CD4-positive, alpha-beta T cell (primary cell): ENCODE data around the gene MRPL55. TPM values are rescaled to one million over a fixed set of nuclear protein-coding genes. Genes with fewer than 3 reads are reported as not detected.

Source experiments
- ATAC-seq: fragments of 200-7000 bp; cut with Tn5 transposase; one replicate; pipeline ENCODE4 v1.10.0; 2022; ENCODE audit warnings: mild to moderate bottlenecking; ENCODE audit not compliant: poor library complexity
- CTCF ChIA-PET: fragments of 350-600 bp; sonication (Branson Sonifier 250); formaldehyde crosslinking; loops from one replicate; lab custom pipeline; 2021; ENCODE audit warnings: antibody characterized with exemption, inconsistent platforms; lab: Charles Lee
- POLR2A ChIA-PET: fragments of 350-600 bp; sonication (Branson Sonifier 250); formaldehyde crosslinking; loops from one replicate; lab custom pipeline; 2021; ENCODE audit warnings: antibody characterized with exemption, inconsistent platforms; lab: Charles Lee
- DNase-seq, 14 experiments: peaks; one replicate each; pipeline ENCODE4 v3.0.0-alpha.2; 2013 to 2020; ENCODE audit warnings: mixed read lengths in 2 of 14
- H3K27ac ChIP-seq, 2 donors: one replicate each; pipeline versions ENCODE4 v1.5.1 to v1.7.0; 2013; ENCODE audit warnings: low read length in 2 of 2, low read depth in 1 of 2, mild to moderate bottlenecking in 1 of 2
- H3K27me3 ChIP-seq, 2 experiments: 1 replicate in 1 of 2; 2 replicates in 1 of 2; pipeline versions ENCODE4 v1.6.1 to v1.7.0; 2013; ENCODE audit warnings: low read length in 2 of 2, control low read depth in 1 of 2, mild to moderate bottlenecking in 1 of 2, moderate library complexity in 1 of 2; ENCODE audit not compliant: insufficient read depth in 2 of 2, control insufficient read depth in 1 of 2
- H3K36me3 ChIP-seq: one replicate; pipeline ENCODE4 v1.6.1; 2013; ENCODE audit warnings: low read length, control low read depth; ENCODE audit not compliant: insufficient read depth
- H3K4me1 ChIP-seq: one replicate; pipeline ENCODE4 v1.6.1; 2013; ENCODE audit warnings: low read length, control low read depth; ENCODE audit not compliant: insufficient read depth
- H3K4me3 ChIP-seq: one replicate; pipeline ENCODE4 v1.5.1; 2013; ENCODE audit warnings: mild to moderate bottlenecking, low read length, moderate library complexity
- H3K9me3 ChIP-seq, 2 experiments: 1 replicate in 1 of 2; 2 replicates in 1 of 2; pipeline versions ENCODE4 v1.6.1 to v1.7.0; 2013; ENCODE audit warnings: low read length in 2 of 2, mild to moderate bottlenecking in 2 of 2, control low read depth in 1 of 2, moderate library complexity in 1 of 2; ENCODE audit not compliant: control insufficient read depth in 1 of 2, insufficient read depth in 1 of 2
- H3K27ac Mint-ChIP-seq: one replicate; pipeline ENCODE4 v1.8.0; 2020; ENCODE audit warnings: mixed read lengths
- H3K27me3 Mint-ChIP-seq: one replicate; pipeline ENCODE4 v1.8.0; 2021; ENCODE audit warnings: mixed read lengths
- H3K36me3 Mint-ChIP-seq: one replicate; pipeline ENCODE4 v1.8.0; 2021; ENCODE audit warnings: low read depth, mixed read lengths
- H3K4me1 Mint-ChIP-seq: one replicate; pipeline ENCODE4 v1.8.0; 2021; ENCODE audit warnings: low read depth, mixed read lengths
- H3K4me3 Mint-ChIP-seq: one replicate; pipeline ENCODE4 v1.8.0; 2020; ENCODE audit warnings: mild to moderate bottlenecking, mixed read lengths
- H3K9me3 Mint-ChIP-seq: one replicate; pipeline ENCODE4 v1.8.0; 2020; ENCODE audit warnings: mixed read lengths
- intact Hi-C, 2 experiments: fragments of 100-400 bp; cut with DNase I in 1 of 2; cut with micrococcal nuclease in 1 of 2; formaldehyde crosslinking; loops; one replicate each; pipeline versions ENCODE4 v1.15.1 to v1.9.0; 2023 to 2025; cut with DNase I, micrococcal nuclease
- total RNA-seq, 174 experiments: library from RNA in 2 of 174; stranded (reverse) in 2 of 174; gene quantifications; one replicate each; pipeline ENCODE4 v1.2.3 and lab custom pipeline; 2021 to 2026
- TF ChIP-seq, protein P1 (sequence below): fragments of 200-600 bp; IDR thresholded peaks from one replicate; pipeline ENCODE4 v1.8.0; 2022; ENCODE audit warnings: antibody characterized with exemption, mild to moderate bottlenecking

Gene MRPL55
- total RNA-seq, 2 experiments from 2014 or later, result 120 to 128 TPM

DNA sequence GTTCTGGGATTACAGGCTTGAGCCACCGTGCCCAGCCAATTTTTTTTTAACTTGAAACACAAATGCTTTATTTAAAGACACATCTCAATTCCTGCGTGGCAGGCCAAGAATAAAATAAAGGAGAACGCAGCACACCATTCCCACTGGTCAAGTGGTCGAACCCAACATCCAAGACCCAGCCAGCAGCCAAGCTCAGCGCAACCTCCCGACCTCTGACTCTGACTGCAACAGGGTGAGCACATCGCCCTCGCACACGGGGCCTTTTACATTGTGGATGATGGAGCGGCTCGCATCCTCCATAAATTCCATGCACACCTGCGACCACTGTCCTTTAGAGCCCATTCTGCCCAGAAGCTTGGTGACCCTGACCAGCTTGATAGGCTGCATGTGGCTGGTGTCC is 25.5 kb upstream of the MRPL55 start:
- Histone ChIP-seq H3K9me3 (no peaks in the 10 kb centered on the region), H3K4me3 (no peak overlapping the region), H3K27me3 (peaks cover 3 to 4% of the 10 kb centered on the region in 2 experiments), H3K36me3 (no peaks in the 10 kb centered on the region), H3K27ac (no peak overlapping the region), H3K4me1 (peaks cover 10% of the 10 kb centered on the region)
- intact Hi-C loops, result loop anchor here (5.0 to 10.0 kb wide), 4 partner anchors 132 to 330 kb away; partner anchors contain the start of gene TRIM11 (in 1 of the 2)
- Mint-ChIP-seq H3K36me3 (peaks cover 1% of the 10 kb centered on the region), H3K4me3 (no peak overlapping the region), H3K27ac (no peak overlapping the region), H3K9me3 (no peaks in the 10 kb centered on the region), H3K4me1 (peaks cover 7% of the 10 kb centered on the region), H3K27me3 (peaks cover 10% of the 10 kb centered on the region)
- DNase-seq (no peak), ATAC-seq (no peak)
- POLR2A ChIA-PET, result no interaction called here
- CTCF ChIA-PET, result no interaction called here
- TF ChIP-seq, protein P1, sequence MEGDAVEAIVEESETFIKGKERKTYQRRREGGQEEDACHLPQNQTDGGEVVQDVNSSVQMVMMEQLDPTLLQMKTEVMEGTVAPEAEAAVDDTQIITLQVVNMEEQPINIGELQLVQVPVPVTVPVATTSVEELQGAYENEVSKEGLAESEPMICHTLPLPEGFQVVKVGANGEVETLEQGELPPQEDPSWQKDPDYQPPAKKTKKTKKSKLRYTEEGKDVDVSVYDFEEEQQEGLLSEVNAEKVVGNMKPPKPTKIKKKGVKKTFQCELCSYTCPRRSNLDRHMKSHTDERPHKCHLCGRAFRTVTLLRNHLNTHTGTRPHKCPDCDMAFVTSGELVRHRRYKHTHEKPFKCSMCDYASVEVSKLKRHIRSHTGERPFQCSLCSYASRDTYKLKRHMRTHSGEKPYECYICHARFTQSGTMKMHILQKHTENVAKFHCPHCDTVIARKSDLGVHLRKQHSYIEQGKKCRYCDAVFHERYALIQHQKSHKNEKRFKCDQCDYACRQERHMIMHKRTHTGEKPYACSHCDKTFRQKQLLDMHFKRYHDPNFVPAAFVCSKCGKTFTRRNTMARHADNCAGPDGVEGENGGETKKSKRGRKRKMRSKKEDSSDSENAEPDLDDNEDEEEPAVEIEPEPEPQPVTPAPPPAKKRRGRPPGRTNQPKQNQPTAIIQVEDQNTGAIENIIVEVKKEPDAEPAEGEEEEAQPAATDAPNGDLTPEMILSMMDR, result no peak

DNA sequence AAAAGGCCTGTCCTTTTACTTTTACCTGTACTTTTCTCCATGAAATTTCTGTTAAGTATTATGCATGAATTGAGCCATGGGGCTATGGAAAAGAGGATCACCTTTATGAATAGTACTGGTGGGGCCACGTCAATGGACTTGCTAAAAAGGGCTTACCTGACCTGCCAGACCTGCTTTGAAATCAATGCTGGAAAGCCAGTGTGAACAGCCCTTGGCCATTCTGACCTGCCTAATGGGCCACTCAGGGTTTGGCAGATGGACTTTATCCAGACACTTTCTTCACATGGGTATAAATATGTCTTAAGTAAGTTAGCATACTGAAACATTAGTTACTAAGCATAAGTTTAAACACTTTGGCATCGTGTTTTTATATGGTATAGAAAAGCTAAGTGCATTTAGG is 22.7 kb upstream of the MRPL55 start:
- H3K36me3 ChIP-seq, result no peaks in the 10 kb centered on the region
- Mint-ChIP-seq H3K4me1 (peaks cover 5% of the 10 kb centered on the region), H3K36me3 (no peaks in the 10 kb centered on the region), H3K4me3 (no peak overlapping the region), H3K27ac (no peak overlapping the region), H3K27me3 (peaks cover 22% of the 10 kb centered on the region), H3K9me3 (no peaks in the 10 kb centered on the region)
- POLR2A ChIA-PET, result interaction anchor here (0.9 to 1.9 kb wide), 2 partner anchors 12 to 35 kb away, joined by 3 to 14 read pairs; no protein-coding TSS in a partner anchor
- DNase-seq (no peak), ATAC-seq (no peak)
- H3K4me3 ChIP-seq, result no peak overlapping the region
- CTCF ChIA-PET, result interaction anchor here (5.0 kb wide), 1 partner anchor 35 kb away, joined by 47 read pairs; the partner anchor contains the start of gene IBA57
- H3K27me3 ChIP-seq, result peaks cover 4 to 8% of the 10 kb centered on the region in 2 experiments
- TF ChIP-seq, protein P1, result no peak
- H3K27ac ChIP-seq, result no peak overlapping the region
- intact Hi-C loops, result loop anchor here (1.0 to 10.0 kb wide), 9 partner anchors 23 to 384 kb away; partner anchors contain the start of genes MRPL55 (in 1 of the 2) and TRIM11 (in 1 of the 2)
- H3K9me3 ChIP-seq, result no peaks in the 10 kb centered on the region
- H3K4me1 ChIP-seq, result peaks cover 4% of the 10 kb centered on the region

DNA sequence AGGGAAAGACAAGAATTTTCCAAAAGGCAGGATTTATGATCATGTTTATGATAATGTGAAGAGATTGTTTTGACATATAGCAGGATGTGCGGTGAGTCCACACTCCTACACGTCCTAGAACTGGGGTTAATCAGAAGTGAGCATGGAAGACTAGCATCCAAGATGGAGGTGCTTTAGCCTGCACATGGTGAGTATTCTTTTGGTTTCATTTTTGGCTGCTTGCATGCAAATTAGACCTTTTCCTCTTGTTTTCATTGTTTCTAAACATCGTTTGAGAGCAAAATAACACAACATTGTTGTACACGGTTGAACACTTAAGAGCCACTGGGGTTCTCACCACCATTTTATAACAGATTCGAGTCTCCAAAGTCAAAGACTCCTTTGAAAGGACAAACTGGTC is 16.1 kb upstream of the MRPL55 start:
- Mint-ChIP-seq H3K27me3 (peaks cover 16% of the 10 kb centered on the region), H3K4me3 (no peak overlapping the region), H3K9me3 (no peaks in the 10 kb centered on the region), H3K36me3 (no peaks in the 10 kb centered on the region), H3K4me1 (no peaks in the 10 kb centered on the region), H3K27ac (no peak overlapping the region)
- DNase-seq (no peak), ATAC-seq (no peak)
- Histone ChIP-seq H3K27ac (no peak overlapping the region), H3K36me3 (no peaks in the 10 kb centered on the region), H3K27me3 (peaks cover 5 to 6% of the 10 kb centered on the region in 2 experiments), H3K9me3 (no peaks in the 10 kb centered on the region), H3K4me3 (no peak overlapping the region), H3K4me1 (no peaks in the 10 kb centered on the region)
- POLR2A ChIA-PET, result interaction anchor here (2.1 kb wide), 1 partner anchor 15 kb away, joined by 4 read pairs; no protein-coding TSS in a partner anchor
- intact Hi-C loops, result no loop called here
- TF ChIP-seq, protein P1, result no peak
- CTCF ChIA-PET, result no interaction called here
